NCI-H526 (cell line): ENCODE results near the gene RENBP.
"Not testable (repeated sequence)": the region's sequence is repeated elsewhere in the genome, so short reads cannot be mapped to it uniquely, and the experiment has no call there.

ENCODE experiments used
- DNase-seq, 2 experiments: peaks; one replicate each; lab custom pipeline; 2025; lab: John Stamatoyannopoulos, UW

The RENBP gene

GRCh38 chrX:153944140-153944799, at the start of gene RENBP:
TSS of gene RENBP (minus strand) at chrX:153944643. CDS start at chrX:153944610, 33 bp downstream.
- peak in 1 of 2 experiments; percentile 46 for DNase-seq

- DNase-seq = no peak
These were observed 49.5 kb upstream of the RENBP start for GRCh38 chrX:153993978-153994377.

GRCh38 chrX:153993079-153993478, 48.6 kb upstream of the RENBP start:
- no peak for DNase-seq

- DNase-seq = no peak
These were observed 47.7 kb upstream of the RENBP start for GRCh38 chrX:153992180-153992579.

GRCh38 chrX:153991013-153991580, 46.7 kb upstream of the RENBP start:
- no peak for DNase-seq

GRCh38 chrX:153989973-153990655, 45.7 kb upstream of the RENBP start:
- DNase-seq = no peak

- DNase-seq = no peak
These were observed 44.0 kb upstream of the RENBP start for GRCh38 chrX:153988493-153988892.

GRCh38 chrX:153984351-153985178, 40.1 kb upstream of the RENBP start:
- no peak for DNase-seq

GRCh38 chrX:153983321-153983801, 38.9 kb upstream of the RENBP start:
- no peak for DNase-seq

GRCh38 chrX:153981771-153982533, 37.5 kb upstream of the RENBP start:
- no peak for DNase-seq

GRCh38 chrX:153981231-153981630, 36.8 kb upstream of the RENBP start:
- DNase-seq = no peak

GRCh38 chrX:153980394-153980793, 36.0 kb upstream of the RENBP start:
- not testable (repeated sequence) for DNase-seq

GRCh38 chrX:153974726-153975286, 30.4 kb upstream of the RENBP start:
- DNase-seq = no peak

GRCh38 chrX:153974003-153974725, 29.7 kb upstream of the RENBP start:
- DNase-seq = peak in 1 of 2 experiments; percentile 22

- peak in 1 of 2 experiments; percentile 38 for DNase-seq
These were observed 28.9 kb upstream of the RENBP start for GRCh38 chrX:153973127-153974002.

- DNase-seq = peak; percentile 78 to 95
These were observed 28.1 kb upstream of the RENBP start, which contains the start of gene TMEM187 for GRCh38 chrX:153972368-153973126. TSS of gene TMEM187 (plus strand) at chrX:153972754. CDS start at chrX:153982063, 9,309 bp downstream.

GRCh38 chrX:153971450-153972367, 27.3 kb upstream of the RENBP start, which contains the start of gene HCFC1:
TSS of gene HCFC1 (minus strand) at chrX:153971818. CDS start at chrX:153970840, 978 bp downstream.
- DNase-seq = peak; percentile 84 to 96
